Measurements from ENCODE around the gene PHKG2.
A peak's percentile ranks its signal among the peaks of the same experiment; 100 is the strongest.

PHKG2 gene

DNA sequence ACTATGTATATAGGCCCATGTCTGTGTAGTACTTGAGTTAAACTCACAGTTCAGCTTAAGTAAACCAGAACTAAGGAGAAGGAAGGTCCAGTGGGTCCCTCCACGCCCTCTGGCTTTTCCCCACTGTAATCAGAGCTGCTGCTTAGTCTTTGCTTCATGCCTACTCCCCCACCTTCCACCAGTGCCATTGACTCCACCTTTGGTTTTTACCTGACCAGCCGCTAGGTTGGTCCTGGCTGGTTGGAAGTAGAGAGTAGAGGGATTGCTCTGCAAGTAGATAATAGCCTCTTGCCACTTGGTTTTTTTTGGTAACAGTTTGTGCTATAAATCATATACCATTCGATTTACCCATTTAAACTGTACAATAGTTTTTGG, 22.8 kb upstream of the PHKG2 start:
- no peak overlapping the region for H3K27ac ChIP-seq
- no peak for DNase-seq (ENCODE audit: low read depth, low spot score)

DNA sequence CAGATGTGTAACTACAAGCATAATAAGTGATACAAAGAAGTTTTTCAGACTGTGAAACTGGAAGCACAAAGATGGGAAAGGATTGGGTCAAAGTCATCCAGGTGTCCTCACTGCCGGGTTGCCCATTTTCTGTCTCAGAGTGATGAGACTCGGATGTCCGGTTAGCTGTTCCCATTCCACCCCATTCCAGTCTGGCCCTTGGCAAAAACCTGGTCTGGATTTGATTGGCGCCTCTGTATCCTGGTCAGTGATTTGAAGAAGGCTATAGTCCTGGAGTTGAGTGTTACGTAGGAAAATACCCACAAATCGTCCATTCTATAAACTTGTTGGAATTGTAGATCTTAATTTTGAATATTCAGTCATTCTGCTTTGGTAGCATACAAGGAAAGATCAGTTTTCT, 19.9 kb upstream of the PHKG2 start:
- no peak for DNase-seq (ENCODE audit: low read depth, low spot score)
- no peak overlapping the region for H3K27ac ChIP-seq

DNA sequence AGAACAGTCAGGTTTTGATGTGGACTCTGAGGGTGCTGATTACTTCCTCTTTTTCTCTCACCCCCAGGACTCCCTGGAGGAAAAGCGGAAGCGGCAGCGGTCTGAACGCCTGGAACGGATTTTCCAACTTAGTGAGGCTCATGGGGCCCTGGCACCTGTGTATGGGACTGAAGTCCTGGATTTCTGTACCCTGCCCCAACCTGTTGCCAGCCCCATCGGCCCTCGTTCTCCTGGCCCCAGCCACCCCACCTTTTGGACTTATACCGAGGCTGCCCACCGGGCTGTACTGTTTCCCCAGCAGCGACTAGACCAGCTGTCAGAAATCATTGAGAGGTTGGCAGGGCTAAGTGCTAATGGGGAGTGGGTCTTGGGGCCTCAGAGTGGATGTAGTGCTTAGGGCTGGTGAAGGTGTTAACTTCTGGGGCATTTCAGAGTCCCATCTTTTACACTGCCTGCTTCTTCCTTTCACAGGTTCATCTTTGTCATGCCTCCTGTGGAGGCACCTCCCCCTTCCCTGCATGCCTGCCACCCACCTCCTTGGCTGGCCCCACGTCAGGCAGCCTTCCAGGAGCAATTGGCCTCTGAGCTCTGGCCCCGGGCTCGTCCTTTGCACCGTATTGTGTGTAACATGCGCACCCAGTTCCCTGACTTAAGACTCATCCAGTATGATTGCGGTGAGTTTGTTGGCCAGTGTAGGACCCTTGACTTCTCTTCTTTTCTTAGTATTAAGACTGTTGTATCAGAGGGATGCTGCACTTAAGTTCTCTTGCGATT, 19.1 kb upstream of the PHKG2 start:
- no peak overlapping the region for H3K27ac ChIP-seq
- no peak for DNase-seq (ENCODE audit: low read depth, low spot score)

DNA sequence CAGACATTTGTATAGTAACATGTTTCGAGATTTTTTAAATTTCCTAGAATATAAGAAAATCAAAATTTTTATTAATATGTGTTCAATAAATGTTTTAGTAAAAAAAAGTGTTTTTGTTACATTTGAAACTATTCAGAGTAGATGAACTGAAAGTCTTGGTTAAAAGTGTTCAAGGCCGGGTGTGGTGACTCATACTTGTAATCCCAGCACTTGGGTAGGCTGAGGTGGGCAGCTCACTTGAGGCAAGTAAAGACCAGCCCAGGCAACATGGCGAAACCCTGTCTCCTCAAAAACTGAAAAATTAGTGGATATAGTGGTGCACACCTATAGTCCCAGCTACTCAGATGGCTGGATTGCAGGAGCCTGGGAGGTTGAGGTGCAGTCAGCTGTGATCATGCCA, 16.8 kb upstream of the PHKG2 start:
- no peak overlapping the region for H3K27ac ChIP-seq
- DNase-seq (ENCODE audit: low read depth, low spot score): no peak

DNA sequence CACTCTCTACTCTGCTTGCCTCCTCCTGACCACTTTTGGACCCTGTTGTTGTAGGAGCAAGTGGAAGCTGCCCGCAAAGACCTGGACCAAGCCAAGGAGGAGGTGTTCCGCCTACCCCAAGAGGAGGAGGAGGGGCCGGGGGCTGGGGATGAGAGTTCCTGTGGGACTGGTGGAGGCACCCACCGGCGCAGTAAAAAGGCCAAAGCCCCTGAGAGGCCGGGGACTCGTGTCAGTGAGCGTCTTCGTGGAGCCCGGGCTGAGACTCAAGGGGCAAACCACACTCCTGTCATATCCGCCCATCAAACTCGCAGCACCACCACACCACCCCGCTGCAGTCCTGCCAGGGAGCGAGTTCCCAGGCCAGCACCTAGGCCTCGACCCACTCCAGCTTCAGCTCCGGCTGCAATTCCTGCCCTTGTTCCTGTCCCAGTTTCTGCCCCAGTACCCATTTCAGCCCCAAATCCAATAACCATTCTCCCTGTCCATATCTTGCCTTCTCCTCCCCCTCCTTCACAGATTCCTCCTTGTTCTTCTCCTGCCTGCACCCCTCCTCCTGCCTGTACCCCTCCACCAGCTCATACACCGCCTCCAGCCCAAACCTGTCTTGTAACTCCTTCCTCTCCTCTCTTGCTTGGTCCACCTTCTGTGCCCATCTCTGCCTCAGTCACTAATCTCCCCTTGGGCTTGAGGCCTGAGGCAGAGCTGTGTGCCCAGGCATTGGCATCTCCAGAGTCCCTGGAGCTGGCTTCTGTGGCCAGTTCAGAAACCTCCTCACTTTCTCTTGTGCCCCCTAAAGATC, 11.0 kb upstream of the PHKG2 start:
- no peak for DNase-seq (ENCODE audit: low read depth, low spot score)
- no peak overlapping the region for H3K27ac ChIP-seq

DNA sequence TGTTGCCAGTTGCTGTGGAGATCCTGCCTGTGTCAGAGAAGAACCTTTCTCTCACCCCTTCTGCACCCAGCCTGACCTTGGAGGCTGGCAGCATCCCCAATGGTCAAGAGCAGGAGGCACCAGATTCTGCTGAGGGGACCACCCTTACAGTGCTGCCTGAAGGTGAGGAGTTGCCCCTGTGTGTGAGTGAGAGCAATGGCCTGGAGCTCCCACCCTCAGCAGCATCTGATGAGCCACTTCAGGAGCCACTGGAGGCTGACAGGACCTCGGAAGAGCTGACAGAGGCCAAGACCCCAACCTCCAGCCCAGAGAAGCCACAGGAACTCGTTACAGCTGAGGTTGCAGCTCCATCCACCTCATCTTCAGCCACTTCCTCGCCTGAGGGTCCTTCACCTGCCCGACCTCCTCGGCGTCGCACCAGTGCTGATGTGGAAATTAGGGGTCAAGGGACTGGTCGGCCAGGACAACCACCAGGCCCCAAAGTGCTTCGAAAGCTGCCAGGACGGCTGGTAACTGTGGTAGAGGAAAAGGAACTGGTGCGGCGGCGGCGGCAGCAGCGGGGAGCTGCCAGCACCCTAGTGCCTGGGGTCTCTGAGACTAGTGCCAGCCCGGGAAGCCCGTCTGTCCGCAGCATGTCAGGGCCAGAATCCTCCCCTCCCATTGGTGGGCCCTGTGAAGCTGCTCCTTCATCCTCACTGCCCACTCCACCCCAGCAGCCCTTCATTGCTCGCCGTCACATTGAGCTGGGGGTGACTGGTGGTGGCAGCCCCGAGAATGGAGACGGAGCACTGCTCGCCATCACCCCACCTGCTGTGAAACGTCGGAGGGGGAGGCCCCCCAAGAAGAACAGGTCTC, 10.2 kb upstream of the PHKG2 start:
- no peak overlapping the region for H3K27ac ChIP-seq
- no peak for DNase-seq (ENCODE audit: low read depth, low spot score)

DNA sequence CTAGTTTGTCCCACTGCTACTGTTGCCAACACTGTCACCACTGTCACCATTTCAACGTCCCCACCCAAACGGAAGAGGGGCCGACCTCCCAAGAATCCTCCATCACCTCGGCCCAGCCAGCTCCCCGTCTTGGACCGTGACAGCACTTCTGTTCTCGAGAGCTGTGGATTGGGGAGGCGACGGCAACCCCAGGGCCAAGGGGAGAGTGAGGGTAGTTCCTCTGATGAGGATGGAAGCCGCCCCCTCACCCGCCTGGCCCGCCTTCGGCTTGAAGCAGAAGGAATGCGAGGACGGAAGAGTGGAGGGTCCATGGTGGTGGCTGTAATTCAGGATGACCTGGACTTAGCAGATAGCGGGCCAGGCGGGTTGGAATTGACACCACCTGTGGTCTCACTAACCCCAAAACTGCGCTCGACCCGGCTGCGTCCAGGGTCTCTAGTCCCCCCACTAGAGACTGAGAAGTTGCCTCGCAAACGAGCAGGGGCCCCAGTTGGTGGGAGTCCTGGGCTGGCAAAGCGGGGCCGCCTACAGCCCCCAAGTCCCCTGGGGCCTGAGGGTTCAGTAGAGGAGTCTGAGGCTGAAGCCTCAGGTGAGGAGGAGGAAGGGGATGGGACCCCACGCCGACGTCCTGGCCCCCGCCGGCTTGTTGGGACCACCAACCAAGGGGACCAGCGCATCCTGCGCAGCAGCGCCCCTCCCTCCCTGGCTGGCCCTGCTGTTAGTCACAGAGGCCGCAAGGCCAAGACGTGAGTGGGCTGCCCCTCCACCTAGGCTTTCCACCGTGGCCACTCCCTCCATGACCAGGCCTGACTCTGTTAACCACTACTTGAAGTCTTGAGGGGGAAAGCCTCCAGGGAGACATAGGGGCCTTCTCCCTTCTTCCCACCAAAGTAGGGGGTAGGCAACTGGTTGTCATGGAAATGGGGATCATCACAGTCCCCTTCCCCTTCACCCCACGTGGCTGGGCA, 9.0 kb upstream of the PHKG2 start:
- no peak for DNase-seq (ENCODE audit: low read depth, low spot score)
- peak overlapping the region; percentile 100 for H3K27ac ChIP-seq

DNA sequence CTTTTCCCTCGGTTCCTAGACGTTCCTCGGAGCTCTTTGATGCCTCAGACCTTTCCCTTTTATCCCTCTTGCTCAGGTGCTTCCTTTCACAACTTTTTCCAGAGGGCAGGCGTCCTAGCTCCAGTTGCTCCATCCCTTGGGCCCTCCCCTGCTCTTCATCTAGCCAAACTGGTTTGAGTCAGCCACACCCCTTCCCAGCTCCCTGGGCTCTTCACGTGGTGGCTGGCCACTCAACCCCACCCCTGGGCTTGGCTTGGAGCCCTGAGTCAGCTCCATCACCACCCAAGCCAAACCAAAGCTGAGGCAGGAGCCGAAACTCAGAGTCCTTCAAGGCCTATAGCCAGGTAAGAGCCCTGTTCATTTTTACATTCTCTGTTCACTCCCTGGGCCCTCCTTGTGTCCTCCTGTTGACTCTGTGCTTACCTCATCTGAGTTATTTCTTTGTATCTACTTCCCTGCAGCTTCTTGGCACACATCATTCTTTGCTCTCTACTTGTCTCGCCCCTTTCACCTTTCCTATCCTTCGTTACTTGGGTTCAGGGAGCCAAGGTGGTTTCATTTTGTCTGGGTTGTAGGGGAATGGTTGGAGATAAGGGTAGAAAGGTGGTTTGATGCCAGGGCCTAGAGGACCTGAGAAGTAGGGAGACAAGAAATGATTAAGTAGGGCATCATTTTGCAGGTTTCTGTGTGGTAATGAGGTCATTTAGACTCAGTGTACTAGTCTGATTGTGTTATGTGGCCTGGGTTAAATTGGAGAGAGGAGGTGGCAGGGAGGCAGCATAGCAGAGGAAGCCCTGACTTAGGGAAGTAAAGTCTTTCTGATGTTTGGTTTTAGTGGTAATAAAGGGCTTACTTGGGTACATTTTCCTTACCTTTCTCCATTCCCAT, 7.6 kb upstream of the PHKG2 start:
- DNase-seq (ENCODE audit: low read depth, low spot score): peak; percentile 95
- peak overlapping the region; percentile 100 for H3K27ac ChIP-seq

DNA sequence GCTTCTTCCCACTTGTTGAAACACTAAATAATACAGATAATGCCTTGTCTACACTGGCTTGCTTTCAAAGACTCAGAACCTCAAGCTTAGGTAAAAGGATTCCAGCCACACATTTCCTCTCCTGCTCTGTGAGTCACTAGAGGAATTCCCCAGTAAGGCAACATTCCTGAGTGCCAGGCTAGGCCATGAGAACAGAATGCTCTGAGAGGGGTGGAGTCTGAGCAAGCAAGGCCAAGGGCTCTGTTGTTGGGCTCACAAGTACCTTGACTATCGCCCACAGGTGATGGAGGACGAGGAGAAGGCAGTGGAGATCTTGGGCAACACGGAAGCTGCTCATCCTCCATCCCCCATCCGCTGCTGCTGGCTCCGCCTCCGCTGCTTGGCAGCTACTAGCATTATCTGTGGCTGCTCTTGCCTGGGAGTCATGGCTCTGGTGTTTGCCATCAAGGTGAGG, 6.7 kb upstream of the PHKG2 start:
- peak overlapping the region; percentile 100 for H3K27ac ChIP-seq
- DNase-seq (ENCODE audit: low read depth, low spot score): peak; percentile 100

DNA sequence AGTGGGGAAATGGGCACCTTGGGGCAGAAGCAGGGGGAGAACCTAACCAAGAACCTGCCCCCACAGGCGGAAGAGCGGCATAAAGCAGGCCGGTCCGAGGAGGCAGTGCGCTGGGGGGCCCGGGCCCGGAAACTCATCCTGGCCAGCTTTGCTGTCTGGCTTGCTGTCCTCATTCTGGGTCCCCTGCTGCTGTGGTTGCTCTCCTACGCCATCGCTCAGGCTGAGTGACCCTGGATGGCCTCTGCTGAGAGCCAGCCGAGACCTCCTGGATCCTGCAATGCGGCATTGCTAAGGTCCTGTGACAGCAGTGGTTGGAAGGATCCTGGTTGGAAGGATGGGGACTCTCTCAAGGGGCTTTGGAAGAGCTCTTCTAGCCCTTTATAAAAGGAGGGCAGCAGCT, 4.5 kb upstream of the PHKG2 start:
- DNase-seq (ENCODE audit: low read depth, low spot score): no peak
- H3K27ac ChIP-seq: peak overlapping the region; percentile 100

DNA sequence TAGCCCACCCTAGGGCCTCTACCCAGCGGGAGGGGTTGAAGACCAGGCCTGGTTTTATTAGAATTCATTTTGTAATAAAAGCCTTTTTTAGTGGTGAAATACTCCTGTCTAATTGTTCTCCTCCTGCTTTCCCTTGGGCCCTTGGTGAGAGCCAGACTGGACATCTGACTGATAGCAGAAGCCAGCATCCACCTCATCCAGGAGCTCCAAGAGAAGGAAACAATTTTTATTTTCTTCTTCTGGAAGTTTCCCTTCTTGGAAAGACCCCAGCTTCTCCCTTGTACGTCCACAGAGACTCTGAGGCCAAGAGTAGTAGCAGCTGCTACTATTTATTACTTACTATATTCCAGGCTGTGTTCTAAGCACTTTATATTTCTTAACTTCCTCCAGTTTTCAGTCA, 4.0 kb upstream of the PHKG2 start:
- DNase-seq (ENCODE audit: low read depth, low spot score): no peak
- peak overlapping the region; percentile 100 for H3K27ac ChIP-seq

DNA sequence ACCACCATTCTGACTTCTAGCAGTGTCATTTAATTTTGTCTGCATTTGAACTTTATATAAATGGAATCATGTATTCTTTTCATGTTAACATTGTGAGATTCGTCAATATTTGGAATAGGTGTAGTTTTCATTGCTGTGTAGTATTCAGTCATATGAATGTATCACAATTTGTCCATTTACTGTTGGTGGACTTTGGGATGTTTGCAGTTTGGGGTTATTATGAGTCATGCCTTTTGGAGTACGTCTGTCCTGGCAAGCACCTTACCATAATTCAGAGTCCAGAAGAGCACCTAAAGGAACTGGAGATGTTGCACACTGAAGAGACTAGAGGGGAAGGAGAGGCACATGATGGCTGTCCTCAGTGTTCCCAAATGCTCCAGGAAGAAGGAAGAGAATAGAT, 3.1 kb upstream of the PHKG2 start:
- DNase-seq (ENCODE audit: low read depth, low spot score): no peak

DNA sequence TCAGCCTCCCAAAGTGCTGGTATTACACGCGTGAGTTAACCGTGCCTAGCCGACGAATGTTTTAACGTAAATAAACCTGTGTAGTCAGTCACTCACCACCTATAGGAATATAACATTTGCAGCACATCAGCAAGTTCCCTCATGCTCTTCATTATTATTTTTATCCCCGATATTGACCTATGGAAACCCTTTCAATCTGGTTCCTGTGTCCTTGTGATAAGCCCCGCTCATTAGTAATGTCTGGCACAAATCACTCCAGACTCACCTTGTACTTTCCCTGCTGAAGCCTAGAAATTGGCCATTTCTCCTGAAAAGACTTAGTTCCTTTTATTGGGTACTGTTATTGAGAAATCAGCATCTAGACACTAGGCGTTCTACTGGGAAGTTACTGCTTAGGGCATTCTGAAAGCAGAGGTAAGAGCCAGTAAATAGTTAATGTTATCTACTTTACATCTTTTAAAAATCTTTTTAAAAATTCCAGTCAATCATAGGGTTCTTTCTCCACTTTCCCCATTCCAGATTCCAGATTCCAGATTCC, 1.5 kb upstream of the PHKG2 start:
- peak overlapping the region; percentile 69 for H3K27ac ChIP-seq
- DNase-seq (ENCODE audit: low read depth, low spot score): no peak

More for the DNA sequence above, 3.1 kb upstream of the PHKG2 start:
- peak overlapping the region; percentile 100 for H3K27ac ChIP-seq

DNA sequence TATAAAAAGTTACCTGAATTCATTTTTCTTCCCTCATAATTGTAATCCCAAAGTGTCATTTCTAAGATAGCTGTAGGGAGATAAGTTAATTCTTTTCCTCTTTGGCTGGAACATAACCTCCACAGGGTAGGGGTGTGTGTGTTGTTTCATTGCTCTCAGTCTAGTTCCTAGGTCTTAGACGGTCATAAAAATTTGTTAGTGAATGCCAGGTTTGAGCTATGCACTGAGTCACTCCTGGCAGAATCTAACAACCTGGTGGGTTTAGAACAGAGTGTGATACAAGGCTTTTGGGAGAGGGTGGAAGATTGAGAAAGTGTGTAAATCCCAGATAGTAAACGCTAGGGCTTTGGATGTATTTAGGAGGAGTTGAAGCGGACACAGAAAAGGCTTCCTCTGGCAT, 894 bp upstream of the PHKG2 start:
- DNase-seq (ENCODE audit: low read depth, low spot score): peak; percentile 16
- peak overlapping the region; percentile 69 for H3K27ac ChIP-seq

DNA sequence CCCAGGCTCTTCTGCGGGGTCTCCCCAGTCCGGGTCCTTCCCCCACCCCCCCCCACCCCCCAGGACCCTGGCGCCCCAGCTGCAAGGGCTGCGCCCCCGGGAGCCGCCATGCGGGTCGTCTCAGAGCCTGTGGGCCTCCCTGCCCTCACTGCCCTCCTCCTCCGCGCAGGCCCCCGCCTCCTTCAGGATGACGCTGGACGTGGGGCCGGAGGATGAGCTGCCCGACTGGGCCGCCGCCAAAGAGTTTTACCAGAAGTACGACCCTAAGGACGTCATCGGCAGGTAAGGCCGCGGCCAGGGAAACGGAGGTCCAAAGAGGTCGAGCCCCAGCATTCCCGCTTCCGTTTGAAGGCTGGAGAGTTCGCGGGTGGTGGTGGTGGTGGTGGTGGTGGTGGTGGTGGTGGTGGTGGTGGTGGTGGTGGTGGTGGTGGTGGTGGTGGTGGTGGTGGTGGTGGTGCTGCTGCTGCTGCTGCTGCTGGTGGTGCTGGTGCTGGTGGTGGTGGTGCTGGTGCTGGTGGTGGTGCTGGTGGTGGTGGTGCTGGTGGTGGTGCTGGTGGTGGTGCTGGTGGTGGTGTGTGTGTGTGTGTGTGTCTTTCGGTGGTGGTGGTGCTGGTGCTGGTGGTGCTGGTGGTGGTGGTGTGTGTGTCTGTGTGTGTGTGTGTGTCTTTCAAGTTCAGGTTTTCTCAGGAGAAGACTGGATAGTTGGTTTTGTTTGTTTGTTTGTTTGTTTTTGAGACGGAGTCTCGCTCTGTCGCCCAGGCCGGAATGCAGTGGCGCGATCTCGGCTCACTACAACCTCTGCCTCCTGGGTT, 615 bp downstream of the PHKG2 start:
- H3K27ac ChIP-seq: peak overlapping the region; percentile 69
- DNase-seq (ENCODE audit: low read depth, low spot score): no peak

DNA sequence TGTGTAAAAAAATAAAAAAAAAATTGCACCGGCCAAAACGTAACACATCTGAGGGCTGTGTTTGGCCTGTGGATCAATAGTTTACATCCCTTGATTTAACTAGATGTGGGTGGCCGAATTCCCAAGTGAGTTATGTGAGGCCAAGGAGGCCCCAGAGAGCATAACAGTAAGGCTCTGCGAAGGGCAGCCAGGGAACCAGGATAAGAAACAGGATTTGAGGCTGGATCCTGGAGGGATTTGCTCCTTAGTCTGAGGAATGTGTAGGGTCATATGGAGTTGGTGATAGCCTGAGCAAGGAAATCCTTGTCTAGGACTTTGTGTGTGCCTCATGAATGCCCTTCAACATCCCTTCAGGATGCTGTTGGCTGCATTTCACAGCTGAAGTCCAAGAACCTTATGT, 2.0 kb downstream of the PHKG2 start:
- no peak overlapping the region for H3K27ac ChIP-seq
- DNase-seq (ENCODE audit: low read depth, low spot score): no peak

DNA sequence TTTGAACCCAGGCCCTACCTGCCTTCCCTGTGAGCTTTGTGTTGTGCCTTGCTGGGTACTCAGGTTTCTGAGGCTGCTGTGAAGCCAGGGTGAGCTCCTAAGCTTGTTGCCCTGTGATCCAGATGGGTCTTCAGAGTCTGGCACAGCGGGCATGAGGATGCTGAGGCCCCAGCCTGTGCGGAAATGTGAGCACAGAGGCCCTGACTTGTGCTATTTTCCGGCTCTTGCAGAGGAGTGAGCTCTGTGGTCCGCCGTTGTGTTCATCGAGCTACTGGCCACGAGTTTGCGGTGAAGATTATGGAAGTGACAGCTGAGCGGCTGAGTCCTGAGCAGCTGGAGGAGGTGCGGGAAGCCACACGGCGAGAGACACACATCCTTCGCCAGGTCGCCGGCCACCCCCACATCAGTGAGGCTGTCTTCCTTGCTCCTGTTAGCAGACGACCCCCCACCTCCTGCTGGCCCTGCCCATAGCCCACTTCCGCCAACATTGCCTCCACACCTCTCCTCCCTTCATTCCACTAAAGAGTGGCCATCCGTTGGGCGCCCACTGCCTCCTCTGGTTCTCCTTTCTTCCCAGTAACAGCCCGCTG, 2.7 kb downstream of the PHKG2 start:
- H3K27ac ChIP-seq: no peak overlapping the region
- DNase-seq (ENCODE audit: low read depth, low spot score): no peak
